Endothelial cell of umbilical vein (primary cell): ENCODE data around the gene CRELD2. TPM values are rescaled to one million over a fixed set of nuclear protein-coding genes. Genes with fewer than 3 reads are reported as not detected.
A peak's percentile ranks its signal among the peaks of the same experiment; 100 is the strongest.

Experiments used
- BruUV-seq: library from RNA; stranded (reverse); fragments of 400-500 nt; replicated peaks from 2 replicates; lab custom pipeline; 2021; lab: Mats Ljungman, UMichigan
- CTCF ChIA-PET: fragments of 300-600, 350-600 bp; sonication (Branson Sonifier 250); formaldehyde crosslinking; loops from one replicate; lab custom pipeline; 2021; ENCODE audit warnings: antibody characterized with exemption, inconsistent platforms; lab: Charles Lee
- POLR2A ChIA-PET: fragments of 300-600, 350-600 bp; sonication (Branson Sonifier 250); formaldehyde crosslinking; loops from one replicate; lab custom pipeline; 2021; ENCODE audit warnings: antibody characterized with exemption, inconsistent platforms; lab: Charles Lee
- DNase-seq: peaks from one replicate; pipeline ENCODE4 v3.0.0-alpha.2; 2011; ENCODE audit warnings: low read depth, low spot score
- FAIRE-seq: peaks from 2 replicates; lab custom pipeline; 2011; peaks lifted over from hg19 to GRCh38; lab: Jason Lieb, UNC
- H2AFZ ChIP-seq: 2 replicates; pipeline ENCODE4 v1.6.0; 2012; ENCODE audit warnings: low read depth, low read length, control low read depth, inconsistent platforms
- H3K27ac ChIP-seq: 2 replicates; pipeline ENCODE4 v1.5.1; 2011; ENCODE audit warnings: low read depth, mild to moderate bottlenecking, control low read depth, low read length, moderate library complexity; ENCODE audit not compliant: insufficient read depth
- H3K27me3 ChIP-seq, 2 experiments: 2 replicates each; pipeline versions ENCODE4 v1.6.0 to v1.6.1; 2011; ENCODE audit warnings: low read length in 2 of 2, mixed read lengths in 1 of 2; ENCODE audit not compliant: control insufficient read depth in 2 of 2, insufficient read depth in 2 of 2
- H3K36me3 ChIP-seq, 2 experiments: 2 replicates in 1 of 2; 3 replicates in 1 of 2; pipeline ENCODE4 v1.5.1; 2011; ENCODE audit warnings: low read length in 2 of 2, mild to moderate bottlenecking in 1 of 2, moderate library complexity in 1 of 2; ENCODE audit not compliant: control insufficient read depth in 2 of 2, insufficient read depth in 2 of 2; ENCODE audit errors: extremely low read depth in 1 of 2
- H3K4me1 ChIP-seq: 3 replicates; pipeline ENCODE4 v1.5.1; 2011; ENCODE audit warnings: mild to moderate bottlenecking, low read length; ENCODE audit not compliant: control insufficient read depth, insufficient read depth; ENCODE audit errors: extremely low read depth
- H3K4me2 ChIP-seq: 2 replicates; pipeline ENCODE4 v1.6.1; 2011; ENCODE audit warnings: low read length, control low read depth, mixed read lengths; ENCODE audit not compliant: insufficient read depth
- H3K4me3 ChIP-seq, 3 experiments: fragments of 200-600 bp in 1 of 3; sonication (generic), shearing (Covaris generic) in 1 of 3; replicated peaks in 1 of 3; 2 replicates each; pipeline ENCODE4 v1.5.1; 2011 to 2016; ENCODE audit warnings: control low read depth in 3 of 3, low read length in 3 of 3, mild to moderate bottlenecking in 2 of 3, inconsistent platforms in 1 of 3, low read depth in 1 of 3, moderate library complexity in 1 of 3; ENCODE audit not compliant: insufficient read depth in 1 of 3
- H3K79me2 ChIP-seq: 2 replicates; pipeline ENCODE4 v1.6.0; 2012; ENCODE audit warnings: low read length, inconsistent platforms; ENCODE audit not compliant: control insufficient read depth, insufficient read depth
- H3K9ac ChIP-seq: replicated peaks from 2 replicates; pipeline ENCODE3; 2011; ENCODE audit warnings: low read length, control low read depth; ENCODE audit not compliant: insufficient read depth; ENCODE audit errors: extremely low read depth
- H3K9me1 ChIP-seq: replicated peaks from 3 replicates; pipeline ENCODE4 v1.6.0; 2011; ENCODE audit warnings: mild to moderate bottlenecking, low read length; ENCODE audit not compliant: control insufficient read depth, insufficient read depth; ENCODE audit errors: extremely low read depth
- H3K9me3 ChIP-seq: replicated peaks from 2 replicates; pipeline ENCODE4 v1.5.1; 2012; ENCODE audit warnings: low read length, inconsistent platforms; ENCODE audit not compliant: control insufficient read depth, insufficient read depth
- H4K20me1 ChIP-seq: replicated peaks from 2 replicates; pipeline ENCODE3; 2011; ENCODE audit warnings: mild to moderate bottlenecking, low read length; ENCODE audit not compliant: control insufficient read depth, insufficient read depth; ENCODE audit errors: extremely low read depth
- EZH2 ChIP-seq: IDR thresholded peaks from 2 replicates; pipeline ENCODE4 v1.6.1; 2012; ENCODE audit warnings: borderline replicate concordance, low read depth, mild to moderate bottlenecking, moderate library complexity, low read length, inconsistent platforms; ENCODE audit not compliant: severe bottlenecking
- FOS ChIP-seq: IDR thresholded peaks from 2 replicates; pipeline ENCODE4 v1.6.1; 2011; ENCODE audit warnings: mild to moderate bottlenecking, low read length, moderate library complexity, borderline replicate concordance; ENCODE audit not compliant: insufficient read depth
- GATA2 ChIP-seq: IDR thresholded peaks from 2 replicates; pipeline ENCODE4 v1.7.0; 2011; ENCODE audit warnings: low read depth, mild to moderate bottlenecking, moderate library complexity, mixed read lengths, low read length; ENCODE audit not compliant: insufficient read length, insufficient read depth
- JUN ChIP-seq: IDR thresholded peaks from 2 replicates; pipeline ENCODE4 v1.6.1; 2011; ENCODE audit warnings: borderline replicate concordance, low read depth; ENCODE audit not compliant: insufficient read length, insufficient read depth
- POLR2A ChIP-seq: IDR thresholded peaks from 2 replicates; pipeline ENCODE4 v1.6.1; 2012; ENCODE audit warnings: low read depth, mild to moderate bottlenecking, control low read depth, low read length
- dilution Hi-C: fragments of 300-500 bp; cut with MboI; formaldehyde crosslinking; loops from one replicate; pipeline ENCODE4 v1.15.0; 2019; ENCODE audit warnings: low sequenced_read_pairs; ENCODE audit not compliant: extremely low pct_ligation_motif_present
- intact Hi-C: fragments of 100-400 bp; cut with micrococcal nuclease; formaldehyde crosslinking; loops from one replicate; pipeline ENCODE4 v1.10.0; 2022
- polyA plus RNA-seq, 4 experiments: library from polyadenylated mRNA; depleted of rRNA in 3 of 4; stranded (reverse) in 3 of 4; unstranded in 1 of 4; fragments of >200 nt; gene quantifications; 2 replicates each; pipeline versions ENCODE4 v1.2.1 to v1.2.3, GENCODE V29; 2011 to 2012; ENCODE audit warnings: missing spikeins in 1 of 4
- total RNA-seq: library from RNA; stranded (reverse); gene quantifications from 2 replicates; pipeline ENCODE4 v1.2.3, GENCODE V29; 2021
- TF ChIP-seq, protein P1 (sequence below), 2 donors: IDR thresholded peaks; 1 replicate in 1 of 2; 2 replicates in 1 of 2; pipeline ENCODE4 v1.5.1; 2011; ENCODE audit warnings: low read length in 2 of 2, mild to moderate bottlenecking in 2 of 2, moderate library complexity in 2 of 2, control low read depth in 1 of 2, inconsistent platforms in 1 of 2, low read depth in 1 of 2; ENCODE audit not compliant: insufficient read depth in 1 of 2; ENCODE audit errors: extremely low read depth in 1 of 2

Gene CRELD2
- total and polyA plus RNA-seq, 2 donors (not counting 3 experiments of a cell fraction or from before 2014, with no cell fraction given): 71.0 to 86.3 TPM

DNA sequence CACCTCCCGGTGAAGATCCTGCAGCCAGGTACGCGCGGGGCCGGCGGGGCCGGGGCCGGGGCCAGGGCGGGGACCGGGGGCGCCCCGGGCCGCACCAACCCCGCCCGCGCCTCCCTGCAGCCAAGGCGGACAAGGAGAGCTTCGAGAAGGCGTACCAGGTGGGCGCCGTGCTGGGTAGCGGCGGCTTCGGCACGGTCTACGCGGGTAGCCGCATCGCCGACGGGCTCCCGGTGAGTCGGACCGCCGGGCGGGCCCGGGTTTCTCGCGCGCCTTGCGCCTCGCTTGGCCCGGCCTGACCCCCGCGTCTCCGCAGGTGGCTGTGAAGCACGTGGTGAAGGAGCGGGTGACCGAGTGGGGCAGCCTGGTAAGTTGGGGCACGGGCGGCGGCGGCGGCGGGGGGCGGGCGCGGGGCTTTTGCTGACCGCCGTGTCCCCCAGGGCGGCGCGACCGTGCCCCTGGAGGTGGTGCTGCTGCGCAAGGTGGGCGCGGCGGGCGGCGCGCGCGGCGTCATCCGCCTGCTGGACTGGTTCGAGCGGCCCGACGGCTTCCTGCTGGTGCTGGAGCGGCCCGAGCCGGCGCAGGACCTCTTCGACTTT is 42.7 kb downstream of the CRELD2 start:
- peak overlapping the region; percentile 80 for H3K27ac ChIP-seq

DNA sequence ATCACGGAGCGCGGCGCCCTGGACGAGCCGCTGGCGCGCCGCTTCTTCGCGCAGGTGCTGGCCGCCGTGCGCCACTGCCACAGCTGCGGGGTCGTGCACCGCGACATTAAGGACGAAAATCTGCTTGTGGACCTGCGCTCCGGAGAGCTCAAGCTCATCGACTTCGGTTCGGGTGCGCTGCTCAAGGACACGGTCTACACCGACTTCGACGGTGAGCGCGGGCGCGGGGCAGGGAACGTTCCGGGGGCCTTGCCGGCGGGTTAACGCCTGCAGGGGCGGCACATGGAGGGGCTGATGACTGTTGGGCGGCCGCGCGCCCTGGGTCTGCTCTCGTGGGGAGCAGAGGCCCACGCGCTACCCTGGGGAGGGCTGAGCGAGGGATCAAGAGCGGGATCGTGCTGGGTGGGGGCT is 43.2 kb downstream of the CRELD2 start:
- intact Hi-C loops (loop anchor here (1.0 kb wide), 1 partner anchor 30 kb away; no protein-coding TSS in a partner anchor), dilution Hi-C loops (no loop called here)
- CTCF ChIA-PET: interaction anchor here (0.7 to 3.7 kb wide), 11 partner anchors 9 to 69 kb away, joined by 3 to 32 read pairs (median 4); no protein-coding TSS in a partner anchor
- no peak for FAIRE-seq
- TF ChIP-seq EZH2 (no peak), POLR2A (no peak), FOS (no peak), JUN (no peak), GATA2 (no peak)
- TF ChIP-seq, protein P1, sequence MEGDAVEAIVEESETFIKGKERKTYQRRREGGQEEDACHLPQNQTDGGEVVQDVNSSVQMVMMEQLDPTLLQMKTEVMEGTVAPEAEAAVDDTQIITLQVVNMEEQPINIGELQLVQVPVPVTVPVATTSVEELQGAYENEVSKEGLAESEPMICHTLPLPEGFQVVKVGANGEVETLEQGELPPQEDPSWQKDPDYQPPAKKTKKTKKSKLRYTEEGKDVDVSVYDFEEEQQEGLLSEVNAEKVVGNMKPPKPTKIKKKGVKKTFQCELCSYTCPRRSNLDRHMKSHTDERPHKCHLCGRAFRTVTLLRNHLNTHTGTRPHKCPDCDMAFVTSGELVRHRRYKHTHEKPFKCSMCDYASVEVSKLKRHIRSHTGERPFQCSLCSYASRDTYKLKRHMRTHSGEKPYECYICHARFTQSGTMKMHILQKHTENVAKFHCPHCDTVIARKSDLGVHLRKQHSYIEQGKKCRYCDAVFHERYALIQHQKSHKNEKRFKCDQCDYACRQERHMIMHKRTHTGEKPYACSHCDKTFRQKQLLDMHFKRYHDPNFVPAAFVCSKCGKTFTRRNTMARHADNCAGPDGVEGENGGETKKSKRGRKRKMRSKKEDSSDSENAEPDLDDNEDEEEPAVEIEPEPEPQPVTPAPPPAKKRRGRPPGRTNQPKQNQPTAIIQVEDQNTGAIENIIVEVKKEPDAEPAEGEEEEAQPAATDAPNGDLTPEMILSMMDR (IDR thresholded peaks at IDR 0.05; ENCODE audit: extremely low read depth in 1 of 2, insufficient read depth in 1 of 2, low read depth in 1 of 2, low read length in 2 of 2): no peak
- BruUV-seq: no TSS peak
- Histone ChIP-seq H3K4me1 (peaks cover 27% of the 10 kb centered on the region), H3K4me3 (peak overlapping the region; percentile 52 to 80 (median 59)), H2AFZ (no peak overlapping the region), H3K9me1 (no peaks in the 10 kb centered on the region), H3K36me3 (peaks cover 19 to 34% of the 10 kb centered on the region in 2 experiments), H3K9ac (peak overlapping the region; percentile 84), H4K20me1 (no peaks in the 10 kb centered on the region), H3K4me2 (no peak overlapping the region), H3K27ac (peak overlapping the region; percentile 27), H3K9me3 (no peaks in the 10 kb centered on the region), H3K27me3 (no peaks in the 10 kb centered on the region), H3K79me2 (peaks cover 47% of the 10 kb centered on the region)
- POLR2A ChIA-PET: interaction anchor here (1.7 to 1.8 kb wide), 3 partner anchors 10 to 31 kb away, joined by 8 to 14 read pairs (median 10); no protein-coding TSS in a partner anchor
- DNase-seq: peak; percentile 45

More for the DNA sequence above, 42.7 kb downstream of the CRELD2 start:
- dilution Hi-C loops (no loop called here), intact Hi-C loops (no loop called here)
- H4K20me1 ChIP-seq: no peaks in the 10 kb centered on the region
- TF ChIP-seq FOS: no peak
- peak overlapping the region; percentile 84 for H3K9ac ChIP-seq
- DNase-seq (peak; percentile 26), FAIRE-seq (no peak)
- peaks cover 27% of the 10 kb centered on the region for H3K4me1 ChIP-seq
- peaks cover 19 to 34% of the 10 kb centered on the region in 2 experiments for H3K36me3 ChIP-seq
- H3K79me2 ChIP-seq: peaks cover 47% of the 10 kb centered on the region
- ChIA-PET POLR2A (interaction anchor here (0.9 to 1.8 kb wide), 4 partner anchors 10 to 25 kb away, joined by 3 to 14 read pairs (median 6); no protein-coding TSS in a partner anchor), CTCF (interaction anchor here (1.0 to 3.7 kb wide), 5 partner anchors 10 to 69 kb away, joined by 3 to 32 read pairs (median 4); no protein-coding TSS in a partner anchor)
- H2AFZ ChIP-seq: no peak overlapping the region
- no peaks in the 10 kb centered on the region for H3K9me1 ChIP-seq
- no peak overlapping the region for H3K4me2 ChIP-seq
- TSS peak; percentile 1 for BruUV-seq
- H3K4me3 ChIP-seq: peak overlapping the region; percentile 52 to 80 (median 59)
- no peaks in the 10 kb centered on the region for H3K9me3 ChIP-seq
- no peaks in the 10 kb centered on the region for H3K27me3 ChIP-seq
